Astrocyte (in vitro differentiated cells and primary cell): ENCODE results near the gene KIF18B. TPM values are rescaled to one million over a fixed set of nuclear protein-coding genes. Genes with fewer than 3 reads are reported as not detected.

Experiments
- DNase-seq: peaks from one replicate; pipeline ENCODE4 v3.0.0-alpha.2; 2010; ENCODE audit warnings: low read depth
- FAIRE-seq: peaks from 2 replicates; lab custom pipeline; 2011; peaks lifted over from hg19 to GRCh38; lab: Jason Lieb, UNC
- H2AFZ ChIP-seq: 2 replicates; pipeline ENCODE4 v1.6.0; 2012; ENCODE audit warnings: low read depth, low read length, inconsistent platforms
- H3K27ac ChIP-seq: 2 replicates; pipeline ENCODE4 v1.5.1; 2011; ENCODE audit warnings: low read depth, low read length, inconsistent platforms
- H3K27me3 ChIP-seq: 2 replicates; pipeline ENCODE4 v1.6.0; 2011; ENCODE audit warnings: low read length, inconsistent platforms; ENCODE audit not compliant: insufficient read depth
- H3K36me3 ChIP-seq: 2 replicates; pipeline ENCODE4 v1.5.1; 2011; ENCODE audit warnings: low read length, inconsistent platforms; ENCODE audit not compliant: insufficient read depth
- H3K4me1 ChIP-seq: 2 replicates; pipeline ENCODE4 v1.5.1; 2011; ENCODE audit warnings: low read length, inconsistent platforms; ENCODE audit not compliant: insufficient read depth
- H3K4me2 ChIP-seq: 2 replicates; pipeline ENCODE4 v1.6.0; 2012; ENCODE audit warnings: low read length, inconsistent platforms
- H3K4me3 ChIP-seq: 2 replicates; pipeline ENCODE4 v1.5.1; 2011; ENCODE audit warnings: low read depth, mild to moderate bottlenecking, low read length, inconsistent platforms; ENCODE audit not compliant: insufficient read depth
- H3K79me2 ChIP-seq: 2 replicates; pipeline ENCODE4 v1.6.0; 2012; ENCODE audit warnings: mild to moderate bottlenecking, low read length, inconsistent platforms; ENCODE audit not compliant: insufficient read depth
- H3K9ac ChIP-seq: 2 replicates; pipeline ENCODE4 v1.6.0; 2012; ENCODE audit warnings: mild to moderate bottlenecking, low read length, inconsistent platforms
- H3K9me3 ChIP-seq: 2 replicates; pipeline ENCODE4 v1.5.1; 2012; ENCODE audit warnings: low read depth, mild to moderate bottlenecking, low read length, inconsistent platforms; ENCODE audit not compliant: insufficient read depth
- H4K20me1 ChIP-seq: 2 replicates; pipeline ENCODE4 v1.6.0; 2012; ENCODE audit warnings: low read length, inconsistent platforms; ENCODE audit not compliant: insufficient read depth
- H3K27ac Mint-ChIP-seq: one replicate; pipeline ENCODE4 v1.8.0; 2021; ENCODE audit warnings: mild to moderate bottlenecking, mixed read lengths; ENCODE audit not compliant: unreplicated experiment
- H3K27me3 Mint-ChIP-seq: one replicate; pipeline ENCODE4 v1.8.0; 2021; ENCODE audit warnings: low read depth, mixed read lengths; ENCODE audit not compliant: unreplicated experiment
- H3K36me3 Mint-ChIP-seq: one replicate; pipeline ENCODE4 v1.8.0; 2021; ENCODE audit warnings: low read depth, mixed read lengths; ENCODE audit not compliant: unreplicated experiment
- H3K4me1 Mint-ChIP-seq: one replicate; pipeline ENCODE4 v1.8.0; 2021; ENCODE audit warnings: low read depth, mixed read lengths; ENCODE audit not compliant: unreplicated experiment
- H3K4me3 Mint-ChIP-seq: one replicate; pipeline ENCODE4 v1.8.0; 2021; ENCODE audit warnings: mild to moderate bottlenecking, moderate library complexity, mixed read lengths; ENCODE audit not compliant: unreplicated experiment
- H3K9me3 Mint-ChIP-seq: one replicate; pipeline ENCODE4 v1.8.0; 2021; ENCODE audit warnings: mild to moderate bottlenecking, mixed read lengths; ENCODE audit not compliant: unreplicated experiment
- CTCF ChIP-seq: IDR thresholded peaks from 2 replicates; pipeline ENCODE4 v1.5.1; 2011; ENCODE audit warnings: low read depth, mild to moderate bottlenecking, inconsistent platforms, low read length, moderate library complexity; ENCODE audit not compliant: insufficient read depth
- EZH2 ChIP-seq: IDR thresholded peaks from 2 replicates; pipeline ENCODE4 v1.6.1; 2012; ENCODE audit warnings: mild to moderate bottlenecking, low read length, inconsistent platforms; ENCODE audit not compliant: insufficient read depth
- total RNA-seq: library from RNA; stranded (reverse); gene quantifications from 2 replicates; pipeline ENCODE4 v1.2.1, GENCODE V29; 2021

KIF18B gene
- total RNA-seq, 1 donor from 2014 or later, result 1.8 TPM

- no peak for DNase-seq
- Histone ChIP-seq H3K36me3 (peaks cover 6% of the 10 kb centered on the region), H3K4me2 (no peak overlapping the region), H3K27me3 (no peaks in the 10 kb centered on the region), H3K4me1 (no peaks in the 10 kb centered on the region), H3K9ac (no peak overlapping the region), H3K27ac (no peak overlapping the region), H4K20me1 (no peaks in the 10 kb centered on the region), H2AFZ (no peak overlapping the region), H3K9me3 (no peaks in the 10 kb centered on the region), H3K79me2 (no peaks in the 10 kb centered on the region), H3K4me3 (no peak overlapping the region)
- TF ChIP-seq EZH2, result no peak
- no peak for TF ChIP-seq CTCF
- Mint-ChIP-seq H3K4me3 (no peak overlapping the region), H3K4me1 (no peaks in the 10 kb centered on the region), H3K27me3 (peaks cover 24% of the 10 kb centered on the region), H3K9me3 (no peaks in the 10 kb centered on the region), H3K36me3 (no peaks in the 10 kb centered on the region), H3K27ac (no peak overlapping the region)
- no peak for FAIRE-seq
Observed at GRCh38 chr17:44927696-44928095, 19.9 kb downstream of the KIF18B start.

- Histone ChIP-seq H3K4me1 (no peaks in the 10 kb centered on the region), H3K4me3 (no peak overlapping the region), H3K27me3 (no peaks in the 10 kb centered on the region), H3K27ac (no peak overlapping the region), H3K36me3 (peaks cover 6% of the 10 kb centered on the region), H3K9ac (no peak overlapping the region), H3K9me3 (no peaks in the 10 kb centered on the region), H4K20me1 (no peaks in the 10 kb centered on the region), H3K4me2 (no peak overlapping the region), H3K79me2 (no peaks in the 10 kb centered on the region), H2AFZ (no peak overlapping the region)
- no peaks in the 10 kb centered on the region for H3K4me1 Mint-ChIP-seq
- TF ChIP-seq CTCF, result no peak
- TF ChIP-seq EZH2, result no peak
- H3K27me3 Mint-ChIP-seq, result peaks cover 27% of the 10 kb centered on the region
- no peaks in the 10 kb centered on the region for H3K36me3 Mint-ChIP-seq
- no peaks in the 10 kb centered on the region for H3K9me3 Mint-ChIP-seq
- FAIRE-seq, result no peak
- H3K27ac Mint-ChIP-seq, result no peak overlapping the region
- H3K4me3 Mint-ChIP-seq, result no peak overlapping the region
- no peak for DNase-seq
Observed at GRCh38 chr17:44926821-44927525, 20.6 kb downstream of the KIF18B start.
